GM18861 (cell line): Measurements from ENCODE around the gene NT5C.

ENCODE experiments used
- ATAC-seq: cut with Tn5 transposase; IDR thresholded peaks from one replicate; pipeline ENCODE4 v1.9.1; 2021; ENCODE audit not compliant: unreplicated experiment

NT5C gene

GRCh38 chr17:75124041-75124818 lies 7.3 kb downstream of the NT5C start:
- no peak for ATAC-seq

DNA sequence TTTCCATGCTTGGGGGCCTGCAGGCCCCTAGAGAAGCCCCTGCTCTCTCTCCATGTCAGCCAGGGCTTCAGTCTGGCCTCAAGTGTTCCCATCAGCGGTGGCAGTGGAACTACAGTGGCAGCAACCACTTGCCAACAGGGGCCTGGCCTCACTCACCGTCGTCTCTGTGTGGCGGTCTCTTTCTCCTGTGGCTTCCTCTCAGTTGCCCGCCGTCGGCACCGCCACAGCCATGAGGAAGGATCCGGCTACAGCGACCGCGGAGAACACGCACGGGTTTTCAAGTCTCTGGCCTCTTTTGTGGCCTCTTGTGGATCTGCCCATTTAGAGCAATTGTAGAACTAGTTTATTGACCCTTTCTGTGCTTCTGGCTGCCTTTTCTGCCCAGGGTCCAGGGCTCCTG lies 13.2 kb downstream of the NT5C start:
- ATAC-seq = no peak

- ATAC-seq = no peak
Measured at GRCh38 chr17:75116737-75117136, 14.8 kb downstream of the NT5C start.

- ATAC-seq = no peak
Measured at GRCh38 chr17:75115555-75115954, 16.0 kb downstream of the NT5C start.

GRCh38 chr17:75114552-75115314 lies 16.8 kb downstream of the NT5C start:
- ATAC-seq = no peak

- peak; percentile 32 for ATAC-seq
Measured at GRCh38 chr17:75113798-75114551, 17.6 kb downstream of the NT5C start.

GRCh38 chr17:75111777-75112335 lies 19.7 kb downstream of the NT5C start:
- ATAC-seq = no peak

- ATAC-seq = no peak
Measured at GRCh38 chr17:75110234-75110937, 21.2 kb downstream of the NT5C start.

GRCh38 chr17:75109407-75110233 lies 21.9 kb downstream of the NT5C start, which contains the start of gene ARMC7:
ARMC7 (plus strand) TSS chr17:75109969; CDS start chr17:75110289, 320 bp downstream.
- peak; percentile 63 for ATAC-seq

- no peak for ATAC-seq
Measured at GRCh38 chr17:75109046-75109406, 22.5 kb downstream of the NT5C start.

DNA sequence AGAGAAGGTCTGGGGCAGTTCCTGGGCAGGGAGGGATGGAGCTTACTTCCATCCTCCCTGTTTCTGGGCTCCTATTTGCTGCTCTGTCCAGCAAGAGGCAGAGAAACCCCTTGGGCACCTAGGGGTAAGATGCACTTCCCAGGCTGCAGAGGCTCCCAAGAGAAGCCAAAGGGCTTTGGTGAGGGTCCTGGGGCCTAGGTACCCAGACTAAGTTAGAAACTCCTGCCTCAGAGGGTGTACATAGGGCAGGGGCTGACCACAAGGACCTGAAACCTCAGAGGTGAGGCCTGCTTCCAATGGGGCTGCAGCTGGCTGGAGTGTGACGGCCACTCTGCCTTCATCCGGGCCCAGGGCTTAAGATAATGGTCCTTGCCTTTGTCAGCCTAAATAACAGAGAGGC lies 23.3 kb downstream of the NT5C start:
- no peak for ATAC-seq

GRCh38 chr17:75105126-75106080 lies 26.1 kb downstream of the NT5C start:
- ATAC-seq = no peak

GRCh38 chr17:75103601-75104554 lies 27.7 kb downstream of the NT5C start:
- no peak for ATAC-seq

GRCh38 chr17:75102385-75102821 lies 29.1 kb downstream of the NT5C start:
- ATAC-seq = no peak

DNA sequence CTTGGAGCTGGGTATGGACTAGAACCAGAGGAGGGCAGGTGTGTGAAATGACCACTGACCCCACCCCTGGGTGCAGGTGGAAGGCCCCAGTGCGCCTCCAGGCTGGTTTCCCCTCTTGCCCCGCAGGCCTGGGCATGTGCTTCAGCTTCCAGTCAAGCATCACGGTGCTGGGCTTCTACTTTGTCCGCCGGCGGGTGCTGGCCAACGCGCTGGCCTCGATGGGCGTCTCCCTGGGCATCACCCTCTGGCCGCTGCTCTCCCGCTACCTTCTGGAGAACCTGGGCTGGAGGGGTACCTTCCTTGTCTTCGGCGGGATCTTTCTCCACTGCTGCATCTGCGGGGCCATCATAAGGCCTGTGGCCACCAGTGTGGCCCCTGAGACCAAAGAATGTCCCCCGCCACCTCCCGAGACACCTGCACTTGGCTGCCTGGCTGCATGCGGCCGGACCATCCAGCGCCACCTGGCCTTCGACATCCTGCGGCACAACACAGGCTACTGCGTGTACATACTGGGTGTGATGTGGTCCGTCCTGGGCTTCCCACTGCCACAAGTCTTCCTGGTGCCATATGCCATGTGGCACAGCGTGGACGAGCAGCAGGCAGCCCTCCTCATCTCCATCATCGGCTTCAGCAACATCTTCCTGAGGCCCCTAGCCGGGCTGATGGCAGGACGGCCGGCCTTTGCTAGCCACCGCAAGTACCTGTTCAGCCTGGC lies 31.5 kb downstream of the NT5C start:
- ATAC-seq = no peak

- ATAC-seq = no peak
Measured at GRCh38 chr17:75098861-75099260, 32.7 kb downstream of the NT5C start.

GRCh38 chr17:75097865-75098264 lies 33.7 kb downstream of the NT5C start:
- no peak for ATAC-seq
